Measurements from ENCODE around the gene SVBP.
"Not testable (repeated sequence)": the region's sequence is repeated elsewhere in the genome, so short reads cannot be mapped to it uniquely, and the experiment has no call there.

The SVBP gene, protein sequence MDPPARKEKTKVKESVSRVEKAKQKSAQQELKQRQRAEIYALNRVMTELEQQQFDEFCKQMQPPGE

DNA sequence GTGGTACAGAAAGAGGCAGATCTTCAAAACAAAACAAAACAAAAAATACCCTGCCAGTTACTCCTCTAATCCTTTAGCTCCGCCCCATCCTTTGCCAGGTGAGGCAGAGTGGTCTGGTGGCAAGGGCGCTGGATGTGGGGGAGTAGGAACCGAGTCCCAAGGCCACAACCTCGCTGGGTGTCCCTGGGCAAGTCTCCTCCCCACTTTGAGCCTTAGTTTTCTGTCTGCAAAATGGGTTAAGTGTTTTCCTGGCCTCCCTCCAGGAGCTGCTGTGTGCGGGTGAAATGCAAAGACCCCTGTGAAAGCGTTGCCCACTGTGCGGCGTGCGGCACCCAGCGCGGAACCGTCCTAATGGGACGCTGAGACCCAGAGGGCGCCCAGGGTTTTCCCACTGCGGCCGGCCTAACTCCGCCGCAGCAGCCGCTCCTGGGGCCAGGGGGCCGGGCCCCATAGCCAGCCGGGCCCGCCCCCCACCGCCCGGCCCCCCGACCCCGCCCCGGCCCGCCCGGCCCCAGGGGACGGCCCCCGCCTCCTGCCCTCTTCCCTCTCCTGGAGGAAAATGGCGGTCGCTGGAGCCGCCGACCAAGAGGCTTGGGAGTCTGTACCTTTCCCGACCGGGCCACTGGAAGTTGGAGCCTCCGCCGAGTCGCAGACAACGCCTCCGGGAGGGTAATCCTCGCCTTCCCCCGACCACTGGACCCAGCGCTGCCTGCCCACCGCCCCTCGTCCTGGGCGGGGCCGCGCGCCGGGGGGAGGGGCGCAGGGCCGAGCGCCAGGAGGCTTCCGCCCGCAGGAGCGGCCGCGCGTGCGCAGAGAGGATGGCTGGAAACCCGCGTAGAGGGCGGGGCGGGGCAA, at the start of gene SVBP, which contains the start of gene ERMAP:
Gene SVBP, minus strand, starts transcription at position 813 of the 855 bp plus-strand sequence. CDS start 853 bp downstream, outside the sequence.
Gene ERMAP, plus strand, starts transcription at position 538 of the 855 bp plus-strand sequence. CDS start 13,327 bp downstream, outside the sequence.
- TF ChIP-seq CTCF (conservative IDR thresholded peaks at IDR 0.05; ENCODE audit: low read depth): no peak
- DNase-seq (ENCODE audit: low spot score): peak; percentile 97
- ChIA-PET CTCF (no interaction called here), POLR2A (ENCODE audit: low non-redundant PET) (interaction anchor here (1.5 kb wide), 1 partner anchor 29 kb away, joined by 5 read pairs; the partner anchor contains the start of gene ZNF691)
- peak within 1 kb of the TSS; percentile 98 for H3K27ac ChIP-seq

DNA sequence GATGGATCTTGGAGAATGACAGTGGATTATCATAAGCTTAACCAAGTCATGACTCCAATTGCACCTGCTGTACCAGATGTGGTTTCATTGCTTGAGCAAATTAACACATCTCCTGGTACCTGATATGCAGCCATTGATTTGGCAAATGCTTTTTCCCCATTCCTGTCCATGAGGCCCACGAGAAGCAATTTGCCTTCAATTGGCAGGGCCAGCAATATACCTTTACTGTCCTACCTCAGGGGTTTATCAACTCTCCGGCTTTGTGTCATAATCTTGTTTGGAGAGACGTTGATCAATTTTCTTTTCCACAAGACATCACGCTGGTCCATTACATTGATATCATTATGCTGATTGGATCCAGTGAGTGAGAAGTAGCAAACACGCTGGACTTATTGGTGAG, 49.4 kb upstream of the SVBP start:
- H3K27ac ChIP-seq: no peak overlapping the region
- CTCF ChIA-PET: no interaction called here
- TF ChIP-seq CTCF (conservative IDR thresholded peaks at IDR 0.05; ENCODE audit: low read depth): no peak
- POLR2A ChIA-PET (ENCODE audit: low non-redundant PET): no interaction called here
- DNase-seq (ENCODE audit: low spot score): no peak

DNA sequence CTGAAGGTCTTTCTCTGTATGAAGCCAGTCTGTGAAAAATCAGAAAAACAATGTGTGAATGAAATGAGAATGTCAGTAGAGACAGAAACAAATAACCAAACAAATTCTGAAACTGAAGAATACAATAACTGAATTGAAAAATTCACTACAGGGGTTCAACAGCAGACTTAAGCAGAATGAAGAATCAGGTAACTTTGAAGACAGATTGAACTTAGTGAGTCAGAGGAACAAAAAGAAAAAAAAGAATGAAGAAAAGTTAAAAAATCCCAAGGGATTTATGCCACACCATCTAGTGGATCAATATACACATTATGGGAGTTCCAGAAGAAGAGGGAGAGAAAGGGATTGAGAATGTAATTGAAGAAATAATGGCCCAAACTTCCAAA, 43.8 kb upstream of the SVBP start:
- H3K27ac ChIP-seq: no peak overlapping the region
- CTCF ChIA-PET: no interaction called here
- POLR2A ChIA-PET (ENCODE audit: low non-redundant PET): no interaction called here
- no peak for TF ChIP-seq CTCF (conservative IDR thresholded peaks at IDR 0.05; ENCODE audit: low read depth)
- DNase-seq (ENCODE audit: low spot score): no peak

DNA sequence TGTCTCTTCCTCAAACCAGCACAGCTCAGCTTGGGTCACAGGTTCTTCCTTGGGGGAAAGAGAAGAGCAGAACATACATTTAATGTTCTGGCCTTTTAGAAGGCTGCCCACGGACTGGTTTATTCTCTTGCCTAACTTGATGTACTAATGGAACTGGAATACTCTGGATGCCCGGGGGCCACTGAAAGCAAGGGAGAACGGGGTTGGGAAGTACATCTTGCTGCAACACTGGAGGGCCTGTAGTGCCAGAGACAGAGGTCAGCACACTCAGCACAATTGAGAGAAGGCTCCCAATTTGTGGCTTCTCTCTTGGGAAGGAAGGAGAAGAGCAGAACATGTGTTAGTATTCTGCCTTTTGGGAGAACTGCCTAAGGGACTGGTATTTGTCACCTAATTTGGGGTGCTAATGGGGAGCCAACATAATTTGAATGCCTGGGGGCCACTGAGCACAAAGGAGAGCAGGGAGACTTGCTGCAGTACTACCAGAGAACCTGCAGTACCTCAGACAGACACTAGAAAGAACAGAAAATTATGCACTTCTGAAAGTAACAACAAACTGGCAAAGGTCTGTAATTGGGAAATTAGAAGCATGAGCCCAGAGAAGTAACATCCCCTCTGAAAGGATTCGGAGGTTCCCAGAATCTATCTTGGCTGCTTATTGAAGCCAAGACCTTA, 43.3 kb upstream of the SVBP start:
- DNase-seq (ENCODE audit: low spot score): no peak
- ChIA-PET CTCF (no interaction called here), POLR2A (ENCODE audit: low non-redundant PET) (no interaction called here)
- TF ChIP-seq CTCF (conservative IDR thresholded peaks at IDR 0.05; ENCODE audit: low read depth): no peak
- no peak overlapping the region for H3K27ac ChIP-seq

DNA sequence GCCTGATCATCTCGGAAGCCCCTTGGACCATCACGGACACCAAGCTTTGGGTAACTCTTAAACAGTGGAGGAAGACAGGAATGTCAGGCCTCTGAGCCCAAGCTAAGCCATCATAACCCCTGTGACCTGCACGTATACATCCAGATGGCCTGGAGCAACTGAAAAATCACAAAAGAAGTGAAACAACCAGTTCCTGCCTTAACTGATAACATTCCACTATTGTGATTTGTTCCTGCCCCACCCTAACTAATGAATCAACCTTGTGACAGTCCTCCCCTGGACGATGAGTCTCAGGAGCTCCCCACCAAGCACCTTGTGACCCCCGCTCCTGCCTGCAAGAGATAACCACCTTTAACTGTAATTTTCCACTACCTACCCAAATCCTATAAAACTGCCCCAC, 42.2 kb upstream of the SVBP start:
- H3K27ac ChIP-seq; DNase-seq (ENCODE audit: low spot score); POLR2A ChIA-PET (ENCODE audit: low non-redundant PET); CTCF ChIA-PET: not testable (repeated sequence)

DNA sequence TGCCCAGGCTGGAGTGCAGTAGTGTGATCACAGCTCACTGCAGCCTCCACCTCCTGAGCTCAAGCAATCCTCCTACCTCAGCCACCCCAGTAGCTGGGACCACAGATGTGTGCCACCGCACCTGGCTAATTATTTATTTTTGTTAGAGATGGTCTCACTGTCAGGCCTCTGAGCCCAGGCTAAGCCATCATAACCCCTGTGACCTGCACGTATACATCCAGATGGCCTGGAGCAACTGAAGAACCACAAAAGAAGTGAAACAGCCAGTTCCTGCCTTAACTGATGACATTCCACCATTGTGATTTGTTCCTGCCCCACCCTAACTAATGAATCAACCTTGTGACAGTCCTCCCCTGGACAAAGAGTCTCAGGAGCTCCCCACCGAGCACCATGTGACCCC, 39.4 kb upstream of the SVBP start:
- CTCF ChIA-PET; POLR2A ChIA-PET (ENCODE audit: low non-redundant PET); H3K27ac ChIP-seq; DNase-seq (ENCODE audit: low spot score): not testable (repeated sequence)

DNA sequence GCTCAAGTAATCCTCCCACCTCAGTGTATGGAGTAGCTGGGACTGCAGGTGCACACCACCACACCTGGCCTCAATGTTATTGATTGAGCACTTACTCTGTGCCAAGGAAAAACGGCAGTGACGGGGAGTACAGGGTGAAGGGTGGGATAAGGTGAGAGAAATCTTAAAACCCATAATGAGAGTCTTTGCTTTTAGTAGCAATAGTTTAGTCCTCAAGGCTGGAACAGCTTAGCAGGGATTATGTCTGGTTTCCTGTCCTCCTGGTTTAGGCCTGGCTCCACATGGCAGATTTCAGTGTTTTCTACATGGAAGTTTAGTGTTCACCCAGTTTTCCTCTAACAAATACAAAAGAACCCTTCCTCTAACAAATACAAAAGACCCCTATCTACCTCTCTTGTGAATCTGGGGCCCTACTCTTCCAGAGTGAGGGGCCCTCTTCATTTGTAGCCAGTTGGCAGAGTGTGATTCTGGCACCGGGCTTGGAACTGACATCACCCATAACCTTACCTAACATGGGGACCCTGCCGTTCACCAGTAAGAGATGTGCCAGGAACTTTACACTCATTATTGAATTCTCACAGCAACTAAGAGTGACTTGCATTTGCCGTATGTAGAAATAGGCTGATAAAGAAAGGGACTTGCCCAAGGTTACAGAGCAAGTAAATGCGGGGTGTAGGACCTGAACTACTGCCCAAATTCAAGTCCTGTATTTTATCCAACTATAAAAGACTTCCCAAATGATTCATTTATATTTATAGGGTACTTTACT, 36.1 kb upstream of the SVBP start:
- H3K27ac ChIP-seq: no peak overlapping the region
- TF ChIP-seq CTCF (conservative IDR thresholded peaks at IDR 0.05; ENCODE audit: low read depth): no peak
- ChIA-PET CTCF (no interaction called here), POLR2A (ENCODE audit: low non-redundant PET) (no interaction called here)
- no peak for DNase-seq (ENCODE audit: low spot score)

Data from RWPE1 (cell line).